ENCODE measurements around the gene RPS13. TPM values are rescaled to one million over a fixed set of nuclear protein-coding genes. Genes with fewer than 3 reads are reported as not detected.

RPS13 gene
- total and polyA plus RNA-seq, 10 of the 15 experiments (the other 5 are each of a cell fraction or from before 2014, with no cell fraction given) = 1,514 to 4,753 (median 1,995) TPM

- TF ChIP-seq ZBTB11 (CRISPR knock-in tag; IDR thresholded peaks at IDR 0.05) = no peak
- no peak for TF ChIP-seq CHD4 (IDR thresholded peaks at IDR 0.05)
Measured at GRCh38 chr11:17026487-17027082, 50.9 kb downstream of the RPS13 start (continued).

GRCh38 chr11:17024924-17025323, 52.5 kb downstream of the RPS13 start:
- no peaks in the 10 kb centered on the region for H3K36me3 ChIP-seq (ENCODE audit: control insufficient read depth in 2 of 2, insufficient read depth in 2 of 2, low read length in 1 of 2)
- ChIA-PET RAD21 (ENCODE audit: unreplicated experiment) (no interaction called here), POLR2A (no interaction called here), CTCF (interaction anchor here (1.0 kb wide), 1 partner anchor 10 kb away, joined by 3 read pairs; no protein-coding TSS in a partner anchor), SMC1A (ENCODE audit: uncharacterized antibody, unreplicated experiment) (no interaction called here)
- no TSS peak for BruUV-seq (replicated peaks)
- no peak overlapping the region for H3K9ac ChIP-seq (ENCODE audit: control insufficient read depth, insufficient read depth, low read length)
- no peak overlapping the region for H3K4me2 ChIP-seq (ENCODE audit: control insufficient read depth, insufficient read depth)
- H3K27me3 ChIP-seq (replicated peaks in 1 of 2; ENCODE audit: control insufficient read depth in 2 of 2, insufficient read depth in 2 of 2, low read length in 1 of 2) = no peaks in the 10 kb centered on the region
- WGBS (ENCODE audit: insufficient coverage, insufficient replicate concordance, low lambda C conversion rate, missing lambda C conversion rate) = 48% methylated on average over 2 of the region's 2 CpGs
- intact Hi-C loops (cut with micrococcal nuclease; ENCODE audit: unreplicated experiment) (no loop called here), in situ Hi-C loops (cut with MboI) (no loop called here)
- H3K79me2 ChIP-seq (ENCODE audit: control insufficient read depth, insufficient read depth, low read length) = no peaks in the 10 kb centered on the region
- FAIRE-seq (no peak), DNase-seq (ENCODE audit: low read depth, low spot score) (no peak), ATAC-seq (no peak)
- no peaks in the 10 kb centered on the region for H4K20me1 ChIP-seq (ENCODE audit: control insufficient read depth, insufficient read depth)
- no peak overlapping the region for H2AFZ ChIP-seq (ENCODE audit: control insufficient read depth, low read depth, low read length)
- H3K27ac ChIP-seq (ENCODE audit: control insufficient read depth, insufficient read depth) = no peak overlapping the region
- no peak overlapping the region for H3K4me3 ChIP-seq
- H3K4me1 ChIP-seq (ENCODE audit: control insufficient read depth, insufficient read depth, low read length) = no peaks in the 10 kb centered on the region
- H3K9me3 ChIP-seq (replicated peaks; ENCODE audit: control insufficient read depth, insufficient read depth, low read length) = no peaks in the 10 kb centered on the region
- TF ChIP-seq NR2C2 (IDR thresholded peaks at IDR 0.05; ENCODE audit: borderline replicate concordance, control insufficient read depth, insufficient read length, low read depth) (no peak), NR2C1 (IDR thresholded peaks at IDR 0.05) (no peak), PRDM15 (CRISPR knock-in tag; IDR thresholded peaks at IDR 0.05) (no peak), RCOR1 (conservative IDR thresholded peaks at IDR 0.05; ENCODE audit: low read depth, low read length) (no peak), GATAD2B (conservative IDR thresholded peaks at IDR 0.05; ENCODE audit: low read depth) (no peak), BCL11A (IDR thresholded peaks at IDR 0.05; ENCODE audit: low read depth, low read length) (no peak), POU2F2 (IDR thresholded peaks at IDR 0.05; ENCODE audit: borderline replicate concordance, low read depth, low read length) (no peak), RAD51 (IDR thresholded peaks at IDR 0.05) (no peak), TARDBP (IDR thresholded peaks at IDR 0.05; ENCODE audit: borderline replicate concordance) (no peak), SREBF2 (IDR thresholded peaks at IDR 0.05; ENCODE audit: low read length) (no peak), LARP7 (IDR thresholded peaks at IDR 0.05) (no peak), SP1 (IDR thresholded peaks at IDR 0.05; ENCODE audit: low read depth, low read length) (no peak), CTCF (IDR thresholded peaks at IDR 0.05 in 2 of 3, conservative IDR thresholded peaks at IDR 0.05 in 1 of 3; ENCODE audit: control insufficient read depth in 2 of 3, extremely low read depth in 1 of 3, insufficient read depth in 1 of 3, low read depth in 3 of 3, low read length in 3 of 3) (no peak)
